CD14-positive monocyte (primary cell): Measurements from ENCODE around the gene HILPDA. TPM values are rescaled to one million over a fixed set of nuclear protein-coding genes. Genes with fewer than 3 reads are reported as not detected.

Source experiments
- DNase-seq, 3 donors: peaks; one replicate each; pipeline ENCODE4 v3.0.0-alpha.2; 2011 to 2022
- H2AFZ ChIP-seq: 2 replicates; pipeline ENCODE4 v1.6.0; 2012; ENCODE audit warnings: mild to moderate bottlenecking, low read depth, low read length, inconsistent platforms; ENCODE audit not compliant: insufficient read depth, poor library complexity, severe bottlenecking
- H3K27ac ChIP-seq, 2 donors: 1 replicate in 1 of 2; 2 replicates in 1 of 2; pipeline ENCODE4 v1.5.1; 2012 to 2013; ENCODE audit warnings: low read length in 2 of 2, control low read depth in 1 of 2, inconsistent platforms in 1 of 2, low read depth in 1 of 2, mild to moderate bottlenecking in 1 of 2
- H3K27me3 ChIP-seq, 2 donors: one replicate each; pipeline versions ENCODE4 v1.6.0 to v1.6.1; 2011 to 2013; ENCODE audit warnings: low read length in 2 of 2; ENCODE audit not compliant: control insufficient read depth in 2 of 2, insufficient read depth in 2 of 2
- H3K36me3 ChIP-seq, 2 donors: replicated peaks in 1 of 2; 1 replicate in 1 of 2; 2 replicates in 1 of 2; pipeline versions ENCODE4 v1.5.1 to v1.6.1; 2012 to 2013; ENCODE audit warnings: low read length in 2 of 2, control low read depth in 1 of 2, inconsistent platforms in 1 of 2, mild to moderate bottlenecking in 1 of 2; ENCODE audit not compliant: insufficient read depth in 2 of 2, control insufficient read depth in 1 of 2
- H3K4me1 ChIP-seq, 2 donors: 1 replicate in 1 of 2; 2 replicates in 1 of 2; pipeline versions ENCODE4 v1.5.1 to v1.6.1; 2012 to 2013; ENCODE audit warnings: low read length in 2 of 2, control low read depth in 1 of 2, inconsistent platforms in 1 of 2, mild to moderate bottlenecking in 1 of 2, moderate library complexity in 1 of 2; ENCODE audit not compliant: insufficient read depth in 2 of 2, control insufficient read depth in 1 of 2
- H3K4me2 ChIP-seq: replicated peaks from 2 replicates; pipeline ENCODE3; 2012; ENCODE audit warnings: low read length, moderate library complexity, mild to moderate bottlenecking; ENCODE audit not compliant: poor library complexity, severe bottlenecking; ENCODE audit errors: extremely low read depth
- H3K4me3 ChIP-seq, 3 experiments: fragments of 200-600 bp in 1 of 3; sonication (generic) in 1 of 3; replicated peaks in 1 of 3; 1 replicate in 2 of 3; 2 replicates in 1 of 3; pipeline ENCODE4 v1.5.1; 2011 to 2013; ENCODE audit warnings: low read length in 3 of 3, mild to moderate bottlenecking in 3 of 3, control low read depth in 2 of 3, low read depth in 2 of 3, inconsistent platforms in 1 of 3, moderate library complexity in 1 of 3
- H3K79me2 ChIP-seq: 2 replicates; pipeline ENCODE4 v1.6.0; 2012; ENCODE audit warnings: mild to moderate bottlenecking, control low read depth, inconsistent platforms, low read length, moderate library complexity; ENCODE audit not compliant: insufficient read depth
- H3K9ac ChIP-seq: 2 replicates; pipeline ENCODE4 v1.6.0; 2017; ENCODE audit warnings: low read length, mild to moderate bottlenecking; ENCODE audit not compliant: insufficient read depth, poor library complexity, severe bottlenecking
- H3K9me3 ChIP-seq, 2 donors: replicated peaks in 1 of 2; 1 replicate in 1 of 2; 2 replicates in 1 of 2; pipeline versions ENCODE4 v1.5.1 to v1.6.1; 2012 to 2013; ENCODE audit warnings: low read length in 2 of 2, control low read depth in 1 of 2; ENCODE audit not compliant: control insufficient read depth in 1 of 2, insufficient read depth in 1 of 2
- H4K20me1 ChIP-seq: 2 replicates; pipeline ENCODE4 v1.6.0; 2012; ENCODE audit warnings: mild to moderate bottlenecking, low read length, control low read depth, moderate library complexity; ENCODE audit not compliant: insufficient read depth
- H3K27ac Mint-ChIP-seq, 7 donors: one replicate each; pipeline ENCODE4 v1.8.0; 2020; ENCODE audit warnings: mild to moderate bottlenecking in 7 of 7, mixed read lengths in 7 of 7, moderate library complexity in 6 of 7, inconsistent platforms in 2 of 7
- H3K27me3 Mint-ChIP-seq, 3 donors: one replicate each; pipeline ENCODE4 v1.8.0; 2021 to 2022; ENCODE audit warnings: low read depth in 3 of 3, mild to moderate bottlenecking in 3 of 3, mixed read lengths in 3 of 3, moderate library complexity in 3 of 3, inconsistent platforms in 1 of 3
- H3K36me3 Mint-ChIP-seq, 2 donors: one replicate each; pipeline ENCODE4 v1.8.0; 2020; ENCODE audit warnings: mixed read lengths in 2 of 2, inconsistent platforms in 1 of 2, mild to moderate bottlenecking in 1 of 2
- H3K4me1 Mint-ChIP-seq: one replicate; pipeline ENCODE4 v1.8.0; 2020; ENCODE audit warnings: mild to moderate bottlenecking, mixed read lengths
- H3K4me3 Mint-ChIP-seq, 2 donors: one replicate each; pipeline ENCODE4 v1.8.0; 2020; ENCODE audit warnings: mild to moderate bottlenecking in 2 of 2, mixed read lengths in 2 of 2, moderate library complexity in 1 of 2
- H3K9me3 Mint-ChIP-seq, 7 donors: one replicate each; pipeline ENCODE4 v1.8.0; 2020 to 2022; ENCODE audit warnings: mixed read lengths in 7 of 7, mild to moderate bottlenecking in 6 of 7, moderate library complexity in 6 of 7, inconsistent platforms in 2 of 7
- CTCF ChIP-seq: fragments of 200-600 bp; IDR thresholded peaks from one replicate; pipeline ENCODE4 v1.8.0; 2022; ENCODE audit warnings: antibody characterized with exemption, mild to moderate bottlenecking
- WGBS: methylation state at CpG from one replicate; pipeline ENCODE4 v1.1.5; 2013; ENCODE audit warnings: missing lambda C conversion rate; ENCODE audit not compliant: insufficient coverage; 5-methylcytosine and 5-hydroxymethylcytosine counted together
- intact Hi-C, 2 donors: fragments of 100-400 bp; cut with micrococcal nuclease; formaldehyde crosslinking; loops; one replicate each; pipeline versions ENCODE4 v1.15.0 to v1.15.1; 2023
- polyA plus RNA-seq, 3 donors: library from polyadenylated mRNA; depleted of rRNA in 1 of 3; unstranded in 2 of 3; stranded (reverse) in 1 of 3; fragments of 300-500 nt in 2 of 3; fragments of >200 nt in 1 of 3; fragmentation: Illumina TruSeq in 2 of 3; gene quantifications; 1 replicate in 2 of 3; 2 replicates in 1 of 3; pipeline ENCODE4 v1.2.3, GENCODE V29; 2012 to 2021

Gene HILPDA
- polyA plus RNA-seq, 3 donors = 2.0 to 7.9 (median 2.6) TPM

GRCh38 chr7:128435327-128435686 is 20.4 kb upstream of the HILPDA start:
- Mint-ChIP-seq H3K36me3 (no peaks in the 10 kb centered on the region), H3K27me3 (peaks cover 0 to 1% (median 0%) of the 10 kb centered on the region in 3 donors), H3K27ac (no peak overlapping the region), H3K4me1 (peaks cover 29% of the 10 kb centered on the region), H3K4me3 (no peak overlapping the region), H3K9me3 (peaks cover 0 to 3% (median 0%) of the 10 kb centered on the region in 7 donors)
- Histone ChIP-seq H3K4me1 (peaks cover 26 to 27% of the 10 kb centered on the region in 2 donors), H3K9ac (no peak overlapping the region), H3K79me2 (no peaks in the 10 kb centered on the region), H3K27ac (no peak overlapping the region), H3K27me3 (no peaks in the 10 kb centered on the region), H2AFZ (no peak overlapping the region), H3K9me3 (no peaks in the 10 kb centered on the region), H3K36me3 (no peaks in the 10 kb centered on the region), H4K20me1 (no peaks in the 10 kb centered on the region), H3K4me2 (no peak overlapping the region), H3K4me3 (no peak overlapping the region)
- TF ChIP-seq CTCF = no peak
- intact Hi-C loops = no loop called here
- no peak for DNase-seq
- WGBS = 93% methylated on average over 3 of the region's 3 CpGs

GRCh38 chr7:128437426-128438332 is 18.0 kb upstream of the HILPDA start:
- peak; percentile 44 to 65 (median 59) for DNase-seq
- TF ChIP-seq CTCF = no peak
- Histone ChIP-seq H3K36me3 (no peaks in the 10 kb centered on the region), H2AFZ (peak overlapping the region; percentile 65), H3K9ac (peak overlapping the region; percentile 9), H3K4me3 (peak overlapping the region in 2 of 3 experiments; percentile 30 to 61), H3K27ac (peak overlapping the region; percentile 78 to 85), H3K27me3 (no peaks in the 10 kb centered on the region), H3K79me2 (no peaks in the 10 kb centered on the region), H3K9me3 (no peaks in the 10 kb centered on the region), H3K4me1 (peaks cover 26 to 27% of the 10 kb centered on the region in 2 donors), H3K4me2 (peak overlapping the region; percentile 65), H4K20me1 (no peaks in the 10 kb centered on the region)
- Mint-ChIP-seq H3K4me3 (peak overlapping the region in 1 of 2 donors; percentile 82), H3K36me3 (no peaks in the 10 kb centered on the region), H3K27me3 (peaks cover 0 to 1% (median 0%) of the 10 kb centered on the region in 3 donors), H3K9me3 (peaks cover 0 to 3% (median 0%) of the 10 kb centered on the region in 7 donors), H3K27ac (peak overlapping the region; percentile 65 to 91 (median 84)), H3K4me1 (peaks cover 29% of the 10 kb centered on the region)
- intact Hi-C loops = no loop called here
- 26% methylated on average over 6 of the region's 8 CpGs for WGBS
